Measurements from ENCODE around the gene MSL1.

MSL1 gene

DNA sequence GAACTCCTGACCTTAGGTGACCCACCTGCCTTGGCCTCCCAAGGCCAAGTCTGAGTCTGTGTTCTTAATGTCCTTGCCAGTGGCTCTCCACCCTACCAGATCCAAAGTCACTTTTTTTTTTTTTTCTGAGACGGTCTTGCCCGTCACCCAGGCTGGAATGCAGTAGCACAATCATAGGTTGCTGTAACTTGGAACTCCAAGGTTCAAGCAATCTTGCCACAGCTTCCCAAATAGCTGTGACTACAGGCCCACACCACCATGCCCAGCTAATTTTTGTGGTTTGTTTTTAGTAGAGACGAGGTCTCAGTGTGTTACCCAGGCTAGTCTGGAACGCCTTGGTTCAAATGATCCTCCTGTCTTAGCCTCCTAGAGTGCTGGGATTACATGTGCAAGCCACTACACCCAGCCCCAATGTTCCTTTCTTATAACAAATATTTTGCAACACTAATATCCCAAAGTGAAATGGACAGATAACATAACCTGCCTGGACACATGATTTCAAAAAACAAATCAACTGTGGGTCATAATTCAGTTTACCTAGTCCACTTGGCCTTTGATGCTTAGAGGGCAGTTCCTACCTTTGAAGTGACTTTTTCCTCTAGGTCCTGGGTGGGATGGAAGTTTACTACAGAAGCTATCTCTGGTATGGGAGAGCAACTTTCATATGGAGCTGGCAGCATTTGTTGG lies 51.5 kb downstream of the MSL1 start:
- DNase-seq (ENCODE audit: insufficient read length, low spot score) = no peak
- no peak for FAIRE-seq

DNA sequence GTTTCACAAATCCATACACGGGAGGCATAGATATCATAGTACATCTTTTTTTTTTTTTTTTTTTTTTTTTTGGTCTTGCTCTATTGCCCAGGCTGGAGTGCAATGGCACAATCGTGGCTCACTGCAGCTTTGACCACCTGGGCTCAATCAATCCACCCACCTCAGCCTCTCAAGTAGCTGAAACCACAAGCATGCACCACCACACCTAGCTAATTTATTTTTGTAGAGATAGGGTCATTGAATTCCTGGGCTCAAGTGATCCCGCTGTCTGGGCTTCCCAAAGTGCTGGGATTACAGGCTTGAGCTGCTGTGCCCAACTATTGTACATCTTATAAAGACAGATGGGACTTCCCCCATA lies 52.0 kb downstream of the MSL1 start:
- FAIRE-seq = no peak
- no peak for DNase-seq (ENCODE audit: insufficient read length, low spot score)

DNA sequence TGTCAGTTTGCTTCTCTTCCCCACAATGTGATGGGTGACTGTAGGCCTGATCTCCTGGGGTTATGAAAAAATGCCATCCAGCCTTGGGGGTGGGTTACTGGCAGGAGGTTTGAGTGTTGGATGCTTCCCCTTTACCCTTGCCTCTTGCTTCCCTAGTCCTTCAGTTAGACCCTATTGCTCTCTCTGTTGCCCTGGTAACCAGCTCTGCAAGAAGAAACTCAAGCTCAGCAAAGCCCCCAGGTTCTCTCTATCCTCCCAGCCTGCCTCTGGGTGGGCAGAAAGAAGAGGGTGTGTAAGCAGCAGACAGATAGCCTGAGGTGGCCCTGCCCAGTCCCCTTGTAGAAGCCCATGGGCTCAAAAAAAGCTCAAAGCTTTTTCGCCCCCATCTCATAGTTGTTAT lies 52.7 kb downstream of the MSL1 start:
- DNase-seq (ENCODE audit: insufficient read length, low spot score) (no peak), FAIRE-seq (no peak)

DNA sequence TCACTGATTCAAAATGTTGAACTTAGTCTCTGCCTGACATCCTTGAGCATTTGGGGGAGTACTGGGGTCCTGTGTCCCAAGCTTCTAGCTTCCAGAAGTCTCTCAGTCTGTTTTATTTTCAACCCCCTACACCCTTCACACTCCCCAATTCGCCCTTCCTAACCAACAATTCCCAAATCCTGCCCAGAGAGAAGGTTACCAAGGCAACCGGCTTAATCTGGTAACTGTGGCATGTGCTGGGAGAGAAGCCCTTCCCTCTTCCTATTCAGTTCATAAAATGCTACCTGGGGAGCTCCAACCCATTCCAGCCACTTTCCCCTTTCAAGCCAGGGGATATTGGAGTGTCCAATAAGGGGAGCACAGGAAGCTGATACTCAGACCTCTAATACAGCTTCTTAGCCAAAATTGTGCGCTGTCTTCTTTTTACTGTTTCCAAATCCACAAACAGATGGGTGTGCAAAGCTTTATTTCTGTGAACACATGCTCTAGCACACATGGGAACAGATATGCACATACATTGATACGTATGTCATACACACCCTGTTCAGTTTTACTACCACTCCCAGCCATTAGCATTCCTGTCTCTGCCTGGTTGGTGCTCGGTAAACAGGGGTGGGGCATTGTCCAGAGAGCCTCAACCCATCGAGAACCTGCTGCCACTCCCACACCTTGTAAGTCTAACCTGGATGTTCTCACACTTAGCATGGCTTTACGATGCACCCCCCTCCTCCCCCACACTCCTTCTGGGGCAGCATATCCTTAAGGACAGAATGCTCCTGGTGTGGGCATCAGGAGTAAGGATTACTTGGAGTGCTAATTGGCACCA lies 54.4 kb downstream of the MSL1 start:
- FAIRE-seq = no peak
- no peak for DNase-seq (ENCODE audit: insufficient read length, low spot score)

DNA sequence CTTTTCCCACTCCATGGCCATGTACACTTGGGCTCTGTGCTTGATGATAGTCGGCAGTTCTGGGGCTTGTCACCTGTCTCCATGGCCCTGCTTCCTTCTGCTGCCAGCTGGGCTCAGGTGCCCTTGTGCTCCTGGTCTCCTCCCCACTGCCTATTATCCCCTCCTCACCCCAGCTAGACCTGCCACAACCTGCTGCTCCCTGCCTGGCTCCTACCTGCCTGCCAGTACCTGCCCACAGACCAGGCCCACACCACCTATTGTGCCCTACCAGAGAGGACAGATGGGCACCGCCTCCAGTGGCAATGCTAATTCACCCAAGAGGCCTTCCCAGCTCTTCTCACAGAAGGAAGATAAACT lies 55.0 kb downstream of the MSL1 start:
- FAIRE-seq = no peak

DNA sequence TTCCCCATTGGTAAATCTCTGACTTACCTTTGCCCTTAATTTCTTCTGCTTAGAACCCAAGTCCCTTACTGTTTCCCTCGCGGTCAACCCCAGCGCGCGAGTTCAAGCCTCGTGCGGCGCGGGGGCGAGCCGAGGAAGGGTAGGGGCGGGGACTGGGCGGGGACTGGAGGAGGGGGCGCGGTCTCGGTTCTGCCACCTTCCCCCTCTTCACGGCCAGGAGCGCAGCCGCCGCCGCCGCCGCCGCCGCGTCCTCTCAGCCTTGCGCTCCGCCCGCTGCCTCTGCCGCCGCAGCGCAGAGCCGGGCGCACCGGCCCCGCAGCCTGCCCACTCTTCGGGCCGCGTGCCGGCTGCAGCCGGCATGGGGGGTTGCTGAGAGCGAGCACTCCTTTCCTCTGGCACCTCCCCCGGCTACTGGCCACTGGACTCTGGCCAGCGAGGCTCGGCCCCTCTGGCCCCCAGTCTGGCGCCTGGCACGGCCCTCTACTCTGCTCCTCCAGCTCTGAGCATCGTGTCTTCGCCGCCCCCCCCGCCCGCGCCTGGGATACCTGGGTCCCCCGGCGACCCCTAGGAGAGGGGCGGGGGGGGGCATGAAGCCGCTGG lies 55.6 kb downstream of the MSL1 start, which contains the start of gene RAPGEFL1:
TSS of gene RAPGEFL1 (plus strand) at position 196 of the 600 bp plus-strand sequence. CDS start at position 588, 392 bp downstream.
- FAIRE-seq (peak; percentile 18), DNase-seq (ENCODE audit: insufficient read length, low spot score) (peak; percentile 75)

More for the DNA sequence above, 55.0 kb downstream of the MSL1 start:
- DNase-seq (ENCODE audit: insufficient read length, low spot score) = no peak

DNA sequence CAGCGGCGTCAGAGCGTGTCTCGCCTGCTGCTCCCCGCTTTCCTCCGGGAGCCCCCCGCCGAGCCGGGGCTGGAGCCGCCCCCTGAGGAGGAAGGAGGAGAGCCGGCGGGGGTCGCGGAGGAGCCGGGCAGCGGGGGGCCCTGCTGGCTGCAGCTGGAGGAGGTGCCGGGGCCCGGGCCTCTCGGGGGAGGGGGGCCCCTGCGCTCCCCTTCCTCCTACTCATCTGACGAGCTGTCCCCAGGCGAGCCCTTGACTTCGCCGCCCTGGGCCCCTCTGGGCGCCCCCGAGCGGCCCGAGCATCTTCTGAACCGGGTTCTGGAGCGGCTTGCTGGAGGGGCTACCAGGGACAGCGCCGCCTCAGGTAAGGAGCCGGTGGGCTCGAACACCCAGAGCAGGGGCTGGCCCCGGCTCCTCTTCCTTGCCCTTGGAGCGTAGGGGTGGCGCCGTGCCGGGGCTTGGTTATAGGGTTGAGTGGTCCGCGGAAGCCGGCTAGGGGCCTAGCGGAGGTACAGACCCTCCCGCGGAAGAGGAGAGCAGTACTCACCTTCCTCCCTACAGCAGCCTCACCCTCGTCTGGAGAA lies 56.3 kb downstream of the MSL1 start:
- DNase-seq (ENCODE audit: insufficient read length, low spot score) (no peak), FAIRE-seq (no peak)

DNA sequence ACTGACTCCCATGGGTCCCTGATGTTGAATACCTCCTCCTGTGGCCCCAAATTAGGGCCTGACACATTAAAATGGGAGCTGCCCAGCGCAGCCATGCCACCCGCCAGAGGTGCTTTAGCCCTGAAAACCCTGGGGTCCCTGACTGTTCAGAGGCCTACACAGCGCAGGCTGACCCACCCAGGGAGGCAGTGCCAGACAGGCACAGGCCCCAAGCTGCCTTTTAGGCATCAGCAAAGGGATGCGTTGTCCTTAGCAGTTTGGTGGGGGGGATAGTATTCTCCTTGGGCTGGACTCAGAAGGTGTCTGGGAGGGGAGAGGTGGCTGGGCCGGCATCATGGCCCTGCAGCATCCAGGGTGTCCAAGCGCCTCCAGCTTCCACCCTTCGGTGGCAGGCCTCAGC lies 56.9 kb downstream of the MSL1 start:
- FAIRE-seq (no peak), DNase-seq (ENCODE audit: insufficient read length, low spot score) (no peak)

DNA sequence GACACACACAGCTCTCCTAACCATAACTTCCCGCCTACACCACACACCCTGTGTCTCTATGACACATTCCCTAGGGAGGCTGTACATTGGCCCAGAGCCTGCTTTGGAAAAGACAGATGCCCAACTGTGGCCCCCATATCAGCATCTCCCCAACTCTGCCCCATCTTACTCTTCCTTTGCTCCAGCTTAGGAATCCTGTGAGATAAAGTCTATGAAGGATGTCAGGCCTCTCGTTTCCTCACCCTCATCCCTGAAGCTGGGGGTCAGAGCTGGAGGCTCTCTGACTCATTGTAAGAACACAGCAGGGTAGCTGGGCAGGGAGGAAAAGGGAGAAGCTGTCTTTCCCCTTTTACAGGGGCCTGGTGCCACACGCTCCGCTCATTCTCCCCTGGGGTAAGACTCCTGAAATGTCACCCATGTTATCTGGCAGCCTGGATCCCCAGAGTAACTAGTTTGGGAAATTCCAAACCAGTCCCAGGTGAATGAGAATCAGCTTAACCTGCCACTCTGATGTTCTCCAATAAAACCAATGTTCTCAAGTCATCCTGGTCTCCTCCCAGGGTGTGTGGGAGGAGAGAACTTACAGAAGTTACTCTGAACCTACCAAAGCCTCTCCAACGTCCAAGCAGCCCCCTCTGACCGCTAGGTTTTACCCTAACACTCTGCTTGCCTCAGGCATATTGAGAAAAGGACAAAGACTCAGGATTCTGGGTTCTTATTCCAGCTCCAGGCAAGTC lies 58.3 kb downstream of the MSL1 start:
- DNase-seq (ENCODE audit: insufficient read length, low spot score) (no peak), FAIRE-seq (peak; percentile 49)

DNA sequence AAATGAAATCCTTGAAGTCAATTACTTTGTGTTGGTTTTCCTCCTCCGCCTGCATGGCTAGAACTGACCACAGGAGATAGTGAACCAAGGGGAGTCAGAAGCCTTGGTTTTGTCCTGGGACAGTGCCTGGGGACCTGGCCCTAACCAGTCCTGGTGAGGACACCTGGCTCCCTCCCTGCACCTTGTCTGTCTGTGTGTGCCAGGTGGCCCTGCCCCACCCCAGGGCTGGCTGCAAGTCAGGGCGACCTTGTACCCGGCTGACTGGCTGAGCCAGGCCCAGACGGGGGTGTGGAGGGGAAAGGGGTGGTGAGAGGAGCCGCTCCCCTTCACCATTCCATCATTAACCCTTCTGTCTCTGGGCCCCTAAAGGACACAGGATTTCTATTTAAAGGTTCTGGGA lies 58.9 kb downstream of the MSL1 start:
- FAIRE-seq = no peak

DNA sequence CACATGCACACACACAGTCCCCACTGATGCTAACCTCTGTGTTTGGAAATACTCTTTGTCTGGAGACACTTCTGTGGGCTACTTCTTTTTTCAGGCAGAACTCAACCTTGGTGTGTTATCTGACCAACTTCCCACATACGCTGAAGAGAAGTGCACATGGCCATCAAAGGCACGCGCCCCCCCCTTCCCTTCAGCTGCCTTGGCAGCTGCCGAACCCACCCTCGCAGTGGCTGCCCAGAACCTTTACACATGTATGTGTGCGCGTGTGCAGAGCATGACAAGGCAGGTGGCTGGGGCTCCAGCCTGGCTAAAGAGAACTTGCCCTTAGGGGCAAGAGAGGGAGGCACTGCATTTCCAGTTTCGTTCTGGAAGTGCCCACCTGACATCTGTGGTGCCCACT lies 59.4 kb downstream of the MSL1 start:
- DNase-seq (ENCODE audit: insufficient read length, low spot score) = no peak
- FAIRE-seq = no peak

More for the DNA sequence above, 58.9 kb downstream of the MSL1 start:
- no peak for DNase-seq (ENCODE audit: insufficient read length, low spot score)

DNA sequence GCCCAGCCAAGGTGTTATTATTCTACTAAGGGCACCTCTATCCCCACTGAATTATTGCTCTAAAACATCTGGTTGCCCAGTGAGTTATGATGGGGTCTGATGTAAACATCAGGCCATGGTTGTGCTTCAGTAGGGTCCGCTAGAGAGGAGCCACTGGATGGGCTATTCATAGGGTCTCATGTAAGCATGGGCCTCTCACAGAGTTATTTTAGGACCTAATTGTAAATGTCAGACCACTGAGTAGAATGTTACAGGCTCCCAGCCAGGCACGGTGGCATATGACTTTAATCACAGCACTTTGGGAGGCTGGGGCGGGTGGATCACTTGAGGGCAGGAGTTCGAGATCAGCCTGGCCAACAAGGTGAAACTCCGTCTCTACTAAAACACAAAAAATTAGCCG lies 60.8 kb downstream of the MSL1 start:
- FAIRE-seq (no peak), DNase-seq (ENCODE audit: insufficient read length, low spot score) (no peak)
